GM19438 (cell line): ENCODE data around the gene MED22.

Experiments
- ATAC-seq: cut with Tn5 transposase; IDR thresholded peaks from one replicate; pipeline ENCODE4 v1.9.1; 2021; ENCODE audit warnings: low read depth; ENCODE audit not compliant: unreplicated experiment

MED22 gene

DNA sequence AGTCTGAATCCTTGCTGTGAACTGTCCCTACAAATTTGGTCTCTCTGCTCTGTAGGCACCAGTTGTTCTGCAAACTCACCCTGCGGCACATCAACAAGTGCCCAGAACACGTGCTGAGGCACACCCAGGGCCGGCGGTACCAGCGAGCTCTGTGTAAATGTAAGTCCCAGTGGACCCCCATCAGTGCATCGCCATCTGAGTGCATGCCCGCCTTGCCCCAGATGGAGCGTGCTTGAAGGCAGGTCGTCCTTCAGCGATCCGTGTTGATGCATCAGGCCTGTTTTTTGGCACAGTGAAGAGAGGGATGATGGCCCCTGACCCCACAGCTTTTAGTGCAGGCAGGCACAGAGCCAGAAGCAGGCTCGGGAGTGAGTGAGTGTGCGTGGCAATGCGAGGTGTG is 9.7 kb upstream of the MED22 start:
- no peak for ATAC-seq

DNA sequence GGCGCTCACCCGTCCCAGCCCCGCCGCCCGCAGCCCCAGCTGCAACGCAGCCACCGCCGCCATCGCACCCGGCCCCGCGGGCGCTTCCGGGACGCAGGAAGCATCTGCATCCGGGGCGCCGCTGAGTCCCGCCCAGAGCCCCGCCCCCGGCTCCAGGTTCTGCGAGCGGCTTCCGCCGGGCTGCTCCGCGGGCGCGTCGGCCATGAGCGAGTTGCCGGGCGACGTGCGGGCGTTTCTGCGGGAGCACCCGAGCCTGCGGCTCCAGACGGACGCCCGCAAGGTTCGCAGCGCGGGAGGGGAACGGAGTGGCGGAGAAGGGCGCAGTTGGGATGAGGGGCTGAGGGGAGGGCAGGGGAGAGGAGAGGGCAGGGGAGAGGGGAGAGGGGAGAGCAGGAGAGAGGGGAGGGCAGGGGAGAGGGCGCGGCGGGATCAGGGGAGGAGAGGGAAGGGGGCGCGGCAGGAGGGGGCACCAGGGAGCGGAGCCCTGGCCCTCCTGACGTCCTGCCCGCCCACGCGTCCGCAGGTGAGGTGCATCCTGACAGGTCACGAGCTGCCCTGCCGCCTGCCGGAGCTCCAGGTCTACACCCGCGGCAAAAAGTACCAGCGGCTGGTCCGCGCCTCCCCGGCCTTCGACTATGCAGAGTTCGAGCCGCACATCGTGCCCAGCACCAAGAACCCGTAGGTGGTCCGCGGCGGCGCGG is 8.6 kb upstream of the MED22 start, which contains the start of the genes SURF1 and SURF2:
TSS of gene SURF1 (minus strand) at position 97 of the 701 bp plus-strand sequence. CDS start at position 63, 34 bp downstream.
TSS of gene SURF2 (plus strand) at position 160 of the 701 bp plus-strand sequence. CDS start at position 203, 43 bp downstream.
- ATAC-seq = peak; percentile 52

DNA sequence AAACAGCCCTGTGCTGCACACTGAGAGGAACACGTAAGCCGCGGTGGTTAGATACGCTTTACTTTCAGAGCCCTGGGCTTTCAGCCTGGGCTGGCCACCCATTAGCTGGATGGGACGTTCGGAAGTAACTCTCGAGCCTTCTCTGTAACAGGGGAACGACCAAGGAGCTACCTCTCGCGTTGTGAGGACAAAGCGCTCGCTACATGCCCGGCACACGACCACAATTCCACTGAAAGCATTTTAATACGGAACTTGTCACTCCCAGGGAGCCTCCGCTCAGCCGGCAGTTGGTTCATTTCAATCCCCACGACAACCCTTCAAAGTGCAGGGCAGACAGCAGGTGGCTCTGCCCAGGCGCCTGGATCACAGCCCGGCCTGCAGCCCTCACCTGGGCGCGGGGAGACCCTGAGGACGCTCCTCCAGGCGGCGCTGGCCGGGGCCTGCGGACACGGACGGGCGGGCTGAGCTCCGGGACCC is 8.0 kb upstream of the MED22 start:
- ATAC-seq = peak; percentile 10

DNA sequence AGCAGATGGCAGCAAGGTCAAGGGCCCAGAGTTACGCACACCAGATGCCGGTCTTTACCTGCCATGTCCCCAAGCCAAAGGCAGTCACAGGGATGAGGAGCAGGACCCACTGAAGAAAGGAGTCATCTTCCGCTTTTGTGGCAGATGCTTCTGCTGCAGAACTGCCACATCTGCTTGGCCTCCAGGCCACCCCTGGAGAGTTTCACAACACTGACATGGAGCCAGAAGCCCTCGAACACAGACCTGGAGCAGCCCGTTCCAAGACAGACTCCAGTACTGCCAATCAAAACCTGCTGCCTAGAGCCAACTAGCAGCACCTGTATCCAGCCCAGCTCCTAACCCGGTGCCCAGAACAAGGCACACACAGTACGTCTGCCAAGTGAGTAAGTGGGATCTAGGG is 6.8 kb upstream of the MED22 start:
- ATAC-seq = no peak

DNA sequence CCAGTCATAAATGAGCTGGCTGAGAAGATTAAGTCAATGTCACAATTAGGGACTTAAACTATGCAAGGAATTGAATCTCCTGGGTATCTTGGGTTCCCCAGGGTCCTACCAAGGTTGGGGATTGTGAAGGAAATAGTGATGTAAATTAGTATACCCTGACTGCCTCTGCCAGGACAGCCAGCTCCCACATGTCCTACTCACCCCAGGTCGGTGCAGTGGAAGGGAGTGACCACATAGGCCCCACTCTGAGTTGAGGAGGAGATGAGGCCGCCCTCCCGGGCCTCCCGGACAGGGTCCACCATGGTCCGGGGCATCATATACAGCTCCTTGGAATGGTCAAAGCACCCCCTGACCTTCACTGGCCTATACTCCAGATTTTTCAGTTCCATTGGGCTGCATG is 5.6 kb upstream of the MED22 start:
- ATAC-seq = no peak

DNA sequence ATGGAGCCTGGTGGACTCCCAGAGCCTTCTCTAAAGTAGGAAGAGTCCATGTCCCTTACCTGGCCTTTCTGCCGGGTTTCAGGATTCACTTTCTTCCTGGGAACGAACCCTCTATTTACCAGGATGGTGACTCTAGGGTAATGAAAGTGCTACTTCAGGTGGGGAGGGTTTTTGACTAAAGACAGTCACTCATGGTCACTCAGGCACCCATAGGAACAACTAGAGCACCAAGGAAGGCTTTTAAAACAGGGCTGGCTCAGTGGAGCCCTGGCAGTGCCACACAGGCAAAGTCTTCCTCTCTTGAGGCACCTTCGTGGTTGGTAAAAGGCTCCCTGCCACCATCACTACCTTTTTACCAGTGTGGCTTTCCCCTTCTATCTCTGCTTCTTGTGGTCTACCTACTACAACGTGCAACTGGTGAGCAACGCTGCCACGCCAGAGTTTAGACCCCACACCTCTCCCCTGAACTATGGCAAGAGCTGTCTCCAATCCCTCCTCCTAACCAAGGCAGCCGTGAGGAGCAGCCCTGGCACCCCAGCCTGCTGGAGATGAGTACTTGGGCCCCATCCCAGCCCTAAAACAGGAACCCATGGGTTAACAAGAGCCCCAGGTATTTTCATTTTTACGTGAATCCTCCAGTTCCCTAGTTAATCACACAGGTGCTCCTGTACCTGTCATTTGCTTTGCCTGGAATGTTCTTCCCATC is 4.9 kb upstream of the MED22 start:
- ATAC-seq = no peak

DNA sequence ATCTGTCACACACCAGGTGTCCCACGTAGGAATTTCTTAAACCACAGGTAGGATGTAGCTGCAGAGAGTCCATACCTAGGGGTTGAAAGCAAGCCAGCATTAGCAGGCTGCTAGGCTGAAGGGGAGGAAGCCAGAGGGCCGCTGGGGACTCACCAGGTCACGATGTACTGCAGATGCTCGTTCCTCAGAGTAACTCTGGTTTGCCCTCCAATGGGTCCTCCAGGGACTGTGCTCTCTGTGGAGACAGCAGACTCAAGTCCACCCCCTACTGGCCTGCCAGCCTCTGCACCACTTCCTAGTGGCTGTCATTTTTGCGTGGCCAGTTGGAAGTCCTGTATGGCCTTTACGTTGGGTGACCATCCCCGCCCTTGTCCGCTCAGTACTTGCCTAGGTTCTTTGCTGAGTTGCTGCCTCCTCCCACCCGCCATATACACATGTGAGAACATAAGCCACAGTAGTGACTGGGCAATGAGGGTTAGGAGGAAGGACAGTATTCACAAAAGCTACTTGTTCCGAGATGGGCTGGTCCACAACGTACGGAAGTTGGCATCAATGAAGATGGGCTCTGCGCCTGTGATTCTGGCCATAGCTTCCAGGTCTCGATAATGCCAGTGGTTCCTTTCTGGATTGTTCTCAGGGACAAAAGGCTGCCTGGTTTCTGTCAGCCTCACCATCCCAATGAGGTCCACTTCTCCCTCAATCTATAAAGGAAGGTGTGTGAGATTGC is 4.1 kb upstream of the MED22 start:
- ATAC-seq = no peak

DNA sequence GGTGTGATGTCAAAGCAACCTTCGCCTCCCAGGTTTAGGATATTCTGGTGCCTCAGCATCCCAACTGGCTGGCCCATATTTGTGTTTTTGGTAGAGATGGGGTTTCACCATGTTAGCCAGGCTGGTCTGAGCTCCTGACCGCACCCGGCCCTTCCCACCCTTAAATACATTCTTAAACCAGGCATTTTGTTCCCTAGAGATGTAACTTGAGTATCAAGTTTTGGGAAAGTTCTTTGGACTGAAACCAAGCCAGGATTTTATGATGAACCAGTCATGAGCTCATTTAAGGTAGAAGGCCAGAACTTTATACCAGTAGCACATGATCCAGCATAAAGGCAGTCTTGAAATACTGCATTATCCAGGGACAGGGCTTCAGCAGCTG is 3.6 kb upstream of the MED22 start:
- no peak for ATAC-seq

DNA sequence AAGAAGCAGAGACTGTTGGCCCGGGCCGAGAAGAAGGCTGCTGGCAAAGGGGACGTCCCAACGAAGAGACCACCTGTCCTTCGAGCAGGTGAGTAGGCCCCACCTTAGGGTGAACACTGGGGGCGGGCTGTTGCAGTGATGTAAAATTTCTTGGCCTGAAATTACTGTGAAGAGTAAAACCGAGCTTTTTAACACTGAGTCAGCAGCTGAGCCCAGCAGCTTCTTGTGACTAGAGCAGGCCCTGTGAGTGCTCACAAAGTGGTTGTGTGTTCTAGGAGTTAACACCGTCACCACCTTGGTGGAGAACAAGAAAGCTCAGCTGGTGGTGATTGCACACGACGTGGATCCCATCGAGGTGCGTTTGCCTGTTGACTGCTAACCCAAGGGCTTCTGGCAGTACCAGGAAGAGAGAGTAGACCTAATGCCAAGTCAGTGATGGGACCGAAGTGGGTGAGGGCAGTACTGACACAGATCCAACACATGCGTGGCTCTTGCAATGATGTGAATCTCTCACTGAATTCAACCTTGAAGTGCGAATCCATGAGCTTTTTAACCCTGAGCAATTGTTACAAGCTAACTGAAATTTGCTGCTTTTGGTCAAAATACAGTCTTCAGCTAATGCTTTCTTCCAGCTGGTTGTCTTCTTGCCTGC is 2.2 kb upstream of the MED22 start:
- ATAC-seq = no peak

DNA sequence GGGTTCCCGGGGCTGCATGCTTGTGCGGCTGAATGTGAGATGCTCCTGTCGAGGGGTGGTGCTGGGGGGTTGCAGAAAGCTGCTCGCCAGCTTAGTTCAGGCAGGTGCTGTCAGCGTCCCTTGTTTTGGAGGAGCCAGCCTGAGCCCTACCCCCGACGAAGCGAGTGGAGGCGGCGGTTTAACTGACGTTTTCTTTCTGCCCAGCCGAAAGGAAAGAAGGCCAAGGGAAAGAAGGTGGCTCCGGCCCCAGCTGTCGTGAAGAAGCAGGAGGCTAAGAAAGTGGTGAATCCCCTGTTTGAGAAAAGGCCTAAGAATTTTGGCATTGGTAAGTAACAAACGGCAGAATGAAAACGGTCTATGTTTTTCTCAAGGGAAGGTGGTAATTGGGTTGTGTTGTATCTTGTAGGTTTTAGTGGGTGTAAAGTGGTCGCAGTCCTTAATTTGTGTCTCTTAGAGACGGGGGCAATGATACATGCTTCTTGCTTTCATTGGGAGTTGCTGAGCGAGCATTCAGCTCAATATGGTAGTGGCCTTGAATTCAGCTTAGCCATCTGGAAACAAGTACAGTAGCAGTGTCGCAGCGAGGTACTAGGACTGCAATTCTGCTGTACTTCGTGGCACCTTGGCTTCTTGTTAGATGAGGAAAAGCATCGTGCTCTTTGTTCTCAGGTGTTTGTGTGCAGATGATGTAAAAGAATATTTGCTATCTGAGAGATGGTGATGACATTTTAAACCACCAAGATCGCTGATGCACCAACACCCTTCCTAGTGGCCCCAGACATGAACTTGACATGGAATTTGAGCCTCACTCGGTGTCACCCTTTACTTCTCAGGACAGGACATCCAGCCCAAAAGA is 1.0 kb upstream of the MED22 start:
- ATAC-seq = no peak

DNA sequence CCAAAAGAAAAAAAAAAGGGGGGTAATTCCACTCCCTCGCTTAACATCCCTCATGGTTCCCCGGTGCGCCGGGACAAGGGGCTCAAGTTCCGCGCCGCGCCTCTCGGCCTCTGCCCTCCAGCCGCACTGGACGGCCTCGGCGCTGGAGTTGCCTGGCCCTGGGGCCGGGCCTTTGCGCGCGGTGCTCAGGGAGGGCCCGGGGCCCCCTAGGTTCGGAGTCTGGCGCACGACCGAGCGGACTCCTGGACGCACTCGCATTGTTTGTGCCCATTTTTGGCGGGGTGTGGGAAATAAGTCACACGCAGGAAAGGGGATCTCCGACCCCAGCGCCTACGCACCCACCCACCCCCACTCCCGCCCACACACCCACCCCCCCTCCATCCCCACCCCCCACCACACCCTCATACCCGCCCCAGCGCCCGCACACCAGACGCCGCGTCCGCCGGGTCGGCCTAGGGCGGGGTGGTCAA is 381 bp downstream of the MED22 start:
- ATAC-seq = peak; percentile 48

DNA sequence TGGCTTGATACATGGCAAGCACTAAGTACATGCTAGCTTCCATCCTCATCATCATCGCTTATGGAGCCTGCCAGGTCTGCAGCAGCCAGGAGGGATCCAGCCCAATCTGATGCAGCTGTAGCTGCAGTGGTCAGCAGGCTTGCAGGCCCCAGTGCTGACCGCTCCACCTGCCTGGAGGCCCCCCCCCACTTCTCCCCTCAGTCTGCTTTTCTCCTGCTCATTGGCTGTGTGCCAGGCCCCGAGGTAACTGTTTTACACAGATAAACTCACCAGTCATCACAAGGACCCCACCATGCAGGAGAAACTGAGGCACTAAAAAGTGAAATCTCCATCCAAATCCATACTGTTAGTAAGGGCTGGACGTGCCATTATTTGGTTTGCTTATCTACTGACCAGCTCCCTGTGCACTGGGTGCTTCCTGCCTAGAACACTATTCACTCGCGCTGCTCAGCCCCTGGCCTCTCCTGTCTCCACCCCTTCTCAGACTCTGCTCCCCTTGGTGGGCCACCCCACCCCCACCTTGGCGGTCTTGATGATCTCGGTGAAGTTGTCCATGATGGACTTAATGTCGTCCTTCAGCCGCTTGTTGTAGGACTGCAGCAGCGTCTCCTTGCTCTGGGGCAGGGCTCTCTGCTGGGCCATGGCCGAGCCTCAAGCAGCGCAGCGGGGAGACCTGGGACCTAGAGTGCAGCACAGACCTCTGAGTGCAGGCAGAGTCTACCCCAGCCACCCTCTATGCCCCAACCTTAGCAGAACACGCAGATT is 1.7 kb downstream of the MED22 start:
- ATAC-seq = no peak

DNA sequence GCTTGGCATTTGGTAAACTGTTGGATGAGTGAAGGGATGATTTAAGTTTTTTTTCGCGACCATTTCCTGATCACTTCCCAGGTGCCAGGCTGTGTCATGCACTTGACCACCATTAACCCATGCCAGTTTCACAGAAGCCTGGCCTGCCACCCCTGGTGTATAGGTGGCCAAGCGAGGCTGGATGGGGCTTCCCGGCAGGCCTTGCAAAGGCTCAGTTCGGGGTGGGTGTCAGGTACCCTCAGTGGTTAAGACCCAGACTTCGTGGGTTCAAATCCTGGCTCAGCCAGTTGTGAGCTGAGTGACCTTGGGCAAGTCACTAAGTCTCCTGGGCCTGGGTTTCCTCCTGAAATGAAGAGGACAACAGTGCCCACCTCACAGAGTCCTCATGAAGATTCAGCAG is 2.3 kb downstream of the MED22 start:
- ATAC-seq = no peak

DNA sequence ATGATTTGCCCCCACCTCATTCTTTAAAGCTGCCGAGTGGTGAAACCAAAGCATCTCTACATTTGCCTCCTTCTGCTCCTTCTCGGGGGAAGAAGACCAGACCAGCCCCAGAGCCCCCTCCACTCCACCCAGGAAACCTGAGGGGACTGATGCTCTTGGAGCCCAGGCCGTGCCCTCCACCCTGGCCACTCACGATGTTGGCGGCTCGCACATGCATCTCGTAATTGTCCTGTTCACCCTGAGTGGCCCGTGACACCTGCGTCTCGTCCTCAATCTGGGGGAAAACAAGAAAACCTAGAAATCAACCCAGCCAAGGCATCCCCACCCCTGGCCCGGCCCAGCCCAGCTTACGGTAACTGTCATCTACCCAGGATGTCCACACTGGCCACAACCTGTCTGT is 3.0 kb downstream of the MED22 start:
- ATAC-seq = no peak

DNA sequence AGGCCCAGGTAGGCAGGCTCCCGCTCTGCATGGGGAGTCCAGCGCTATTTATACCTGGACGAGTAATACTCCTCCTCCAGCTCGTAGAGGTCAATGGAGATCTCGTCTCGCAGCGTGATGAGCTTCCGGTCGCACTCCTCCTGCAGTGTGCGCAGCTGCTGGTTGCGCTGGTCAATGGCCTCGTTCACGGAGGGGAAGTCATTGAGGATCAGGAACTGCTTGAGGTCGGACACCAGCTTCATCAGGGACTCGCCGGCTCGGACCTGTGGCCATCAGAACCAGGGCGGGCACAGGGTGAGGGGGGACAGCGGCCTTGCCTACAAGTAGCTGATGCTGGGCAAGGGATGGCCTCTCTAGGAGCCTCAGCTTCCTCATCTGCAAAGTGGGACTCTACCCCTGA is 3.9 kb downstream of the MED22 start:
- no peak for ATAC-seq

DNA sequence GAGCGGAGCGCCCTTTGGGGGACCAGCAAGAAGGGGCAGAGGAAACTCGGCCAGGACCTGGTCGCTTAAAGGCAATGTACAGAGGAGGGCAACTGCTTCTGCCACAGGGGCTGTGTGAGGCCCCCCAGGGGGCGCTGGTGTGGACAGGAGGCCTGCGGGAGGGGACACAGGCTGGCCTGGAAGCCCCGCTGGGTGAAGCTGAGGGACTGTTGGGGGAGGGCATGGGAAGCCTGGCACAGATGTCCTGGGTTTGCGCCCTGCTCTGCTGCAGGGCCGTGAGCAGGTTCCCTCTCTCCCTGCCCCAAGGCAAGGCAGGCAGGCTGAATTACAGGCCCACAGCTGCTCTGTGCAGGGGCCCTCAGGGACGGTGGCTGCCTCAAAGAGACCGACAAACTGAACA is 5.4 kb downstream of the MED22 start:
- ATAC-seq = no peak

DNA sequence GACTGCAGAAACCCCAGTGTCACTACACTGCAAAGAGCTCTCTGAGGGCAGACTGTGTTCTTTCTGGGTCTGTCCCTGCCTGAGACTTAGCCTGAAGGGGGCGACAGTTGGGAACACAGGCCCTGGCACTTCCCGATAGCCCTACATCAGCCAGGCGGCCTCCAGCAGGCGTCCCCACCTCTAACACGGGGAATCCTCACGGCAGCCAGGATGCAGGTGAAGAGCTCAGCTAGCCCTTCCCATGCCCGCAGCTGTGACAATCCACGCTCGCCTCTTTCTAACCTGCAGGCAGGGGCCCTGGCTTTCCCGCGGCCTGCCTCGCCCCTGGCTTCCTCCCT is 5.9 kb downstream of the MED22 start:
- no peak for ATAC-seq

DNA sequence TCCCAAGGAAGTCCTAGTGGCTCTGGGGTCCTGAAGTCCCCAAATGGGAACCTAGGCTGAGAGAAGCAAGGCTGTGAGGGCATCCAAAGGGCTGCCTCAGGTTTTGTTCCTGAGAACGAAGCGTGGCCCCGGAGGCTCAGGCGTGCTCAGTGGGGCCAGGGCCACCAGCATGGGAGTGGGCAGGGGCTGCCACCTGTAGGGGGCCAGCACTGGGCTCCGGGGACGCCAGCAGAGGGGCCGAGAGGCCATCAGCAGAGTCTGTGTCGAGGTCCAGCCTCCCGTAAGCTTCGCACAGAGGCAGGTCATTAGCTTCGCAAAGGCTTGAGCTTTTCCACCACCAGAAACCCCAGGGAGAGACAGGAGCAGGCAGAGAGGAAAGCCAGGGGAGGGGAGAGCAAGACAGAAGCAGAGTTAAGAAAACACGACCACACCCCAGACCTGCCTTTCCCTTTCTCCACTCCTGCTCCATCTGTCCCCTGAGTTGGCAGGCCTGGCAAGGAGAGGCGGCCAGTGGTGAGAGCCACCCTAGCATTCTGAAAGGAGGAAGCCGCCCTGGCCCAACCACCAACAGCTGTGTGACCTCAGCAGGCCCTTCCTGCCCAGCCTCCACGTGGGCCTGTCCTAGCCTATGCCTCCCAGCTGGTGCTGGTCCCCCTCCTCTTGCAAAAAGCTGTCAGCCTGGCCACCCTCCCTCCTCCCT is 6.4 kb downstream of the MED22 start:
- no peak for ATAC-seq

DNA sequence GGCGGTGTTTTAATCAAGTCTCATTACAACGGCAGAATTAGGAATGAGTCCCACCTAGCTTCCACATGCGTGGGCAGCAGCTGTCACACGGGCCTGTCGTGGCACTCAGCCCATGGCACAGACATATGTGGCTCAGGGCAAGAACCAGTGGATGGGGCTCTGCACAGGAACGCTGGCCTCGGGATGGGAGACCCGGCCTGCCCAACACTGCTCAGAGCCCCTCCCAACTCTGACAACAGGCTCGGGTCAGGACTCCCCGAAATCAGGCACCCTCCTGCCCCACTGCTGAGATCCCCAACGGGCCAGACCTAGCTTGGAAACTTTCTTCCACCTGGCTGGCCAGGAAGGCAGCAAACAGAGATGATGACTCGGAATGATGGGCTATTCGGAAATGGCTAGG is 7.0 kb downstream of the MED22 start:
- ATAC-seq = no peak
